Measurements from ENCODE around the gene CELF4. TPM values are rescaled to one million over a fixed set of nuclear protein-coding genes. Genes with fewer than 3 reads are reported as not detected.

CELF4 gene
- total and polyA plus RNA-seq, 2 donors (not counting 3 experiments of a cell fraction or from before 2014, with no cell fraction given) = not detected

- H4K20me1 ChIP-seq (replicated peaks; ENCODE audit: control insufficient read depth, extremely low read depth, insufficient read depth, low read length) = no peaks in the 10 kb centered on the region
- H3K4me3 ChIP-seq (replicated peaks in 1 of 3; ENCODE audit: insufficient read depth in 1 of 3, low read depth in 1 of 3, low read length in 3 of 3) = no peak overlapping the region
- DNase-seq (ENCODE audit: low read depth, low spot score) = no peak
- H3K27me3 ChIP-seq (ENCODE audit: control insufficient read depth in 2 of 2, insufficient read depth in 2 of 2, low read length in 2 of 2) = no peaks in the 10 kb centered on the region
- H2AFZ ChIP-seq (ENCODE audit: low read depth, low read length) = no peak overlapping the region
- no peak for TF ChIP-seq FOS (IDR thresholded peaks at IDR 0.05; ENCODE audit: borderline replicate concordance, insufficient read depth, low read length)
- no peak for TF ChIP-seq CTCF (IDR thresholded peaks at IDR 0.05; ENCODE audit: extremely low read depth in 1 of 2, insufficient read depth in 1 of 2, low read depth in 1 of 2, low read length in 2 of 2)
- no peak for TF ChIP-seq POLR2AphosphoS5 (IDR thresholded peaks at IDR 0.05; ENCODE audit: insufficient read depth, low read depth, low read length)
- TF ChIP-seq GATA2 (IDR thresholded peaks at IDR 0.05; ENCODE audit: insufficient read depth, insufficient read length, low read depth, low read length) = no peak
- TF ChIP-seq POLR2A (IDR thresholded peaks at IDR 0.05; ENCODE audit: low read depth, low read length) = no peak
- TF ChIP-seq EZH2 (IDR thresholded peaks at IDR 0.05; ENCODE audit: borderline replicate concordance, low read depth, low read length, severe bottlenecking) = no peak
- no peak for TF ChIP-seq MYC (IDR thresholded peaks at IDR 0.05; ENCODE audit: low read depth, low read length)
- TF ChIP-seq MAX (IDR thresholded peaks at IDR 0.05; ENCODE audit: insufficient read depth, insufficient read length) = no peak
- no peak for TF ChIP-seq JUN (IDR thresholded peaks at IDR 0.05; ENCODE audit: borderline replicate concordance, insufficient read depth, insufficient read length, low read depth)
- intact Hi-C loops (cut with micrococcal nuclease) (no loop called here), dilution Hi-C loops (cut with MboI; ENCODE audit: extremely low pct_ligation_motif_present, low sequenced_read_pairs) (no loop called here)
- no peak for FAIRE-seq
- H3K4me2 ChIP-seq (ENCODE audit: insufficient read depth, low read length) = no peak overlapping the region
- no TSS peak for BruUV-seq (replicated peaks)
- ChIA-PET CTCF (no interaction called here), POLR2A (no interaction called here)
- H3K79me2 ChIP-seq (ENCODE audit: control insufficient read depth, insufficient read depth, low read length) = no peaks in the 10 kb centered on the region
- no peaks in the 10 kb centered on the region for H3K9me1 ChIP-seq (replicated peaks; ENCODE audit: control insufficient read depth, extremely low read depth, insufficient read depth, low read length)
- no peaks in the 10 kb centered on the region for H3K4me1 ChIP-seq (ENCODE audit: control insufficient read depth, extremely low read depth, insufficient read depth, low read length)
- no peak overlapping the region for H3K9ac ChIP-seq (replicated peaks; ENCODE audit: extremely low read depth, insufficient read depth, low read length)
- H3K27ac ChIP-seq (ENCODE audit: insufficient read depth, low read depth, low read length) = no peak overlapping the region
- no peaks in the 10 kb centered on the region for H3K9me3 ChIP-seq (replicated peaks; ENCODE audit: control insufficient read depth, insufficient read depth, low read length)
- no peaks in the 10 kb centered on the region for H3K36me3 ChIP-seq (ENCODE audit: control insufficient read depth in 2 of 2, extremely low read depth in 1 of 2, insufficient read depth in 2 of 2, low read length in 2 of 2)
Observed at GRCh38 chr18:37440206-37440605, 125.4 kb downstream of the CELF4 start.
